ENCODE data around the gene RPL39. TPM values are rescaled to one million over a fixed set of nuclear protein-coding genes. Genes with fewer than 3 reads are reported as not detected.

The RPL39 gene
- total RNA-seq, 1 experiment from 2014 or later, result 2,054 TPM

GRCh38 chrX:119802546-119802945, 11.1 kb upstream of the RPL39 start:
- H2BK20ac ChIP-seq (ENCODE audit: low read depth, low read length, poor library complexity, severe bottlenecking), result no peak overlapping the region
- H3K79me1 ChIP-seq (ENCODE audit: insufficient read depth, low read depth, low read length, poor library complexity, severe bottlenecking), result no peaks in the 10 kb centered on the region
- H3K4me1 Mint-ChIP-seq, result no peaks in the 10 kb centered on the region
- H4K20me1 ChIP-seq (ENCODE audit: control insufficient read depth, insufficient read depth, insufficient read length), result no peaks in the 10 kb centered on the region
- no peak for TF ChIP-seq CTCF (conservative IDR thresholded peaks at IDR 0.05)
- H4K91ac ChIP-seq (ENCODE audit: insufficient read length, low read depth, low read length), result no peak overlapping the region
- H2AFZ ChIP-seq (ENCODE audit: low read length), result no peak overlapping the region
- no peak overlapping the region; a peak in 1 of 7 replicates for H3K27ac Mint-ChIP-seq
- H3K27ac ChIP-seq (ENCODE audit: insufficient read length, low read depth, low read length), result no peak overlapping the region
- WGBS (ENCODE audit: extremely low coverage, insufficient read length, low lambda C conversion rate), result no CpG with 5 or more reads among the region's 8 CpGs
- H2AK5ac ChIP-seq (ENCODE audit: insufficient read length, low read length), result no peak overlapping the region
- no peaks in the 10 kb centered on the region for H3K4me1 ChIP-seq (ENCODE audit: insufficient read depth, low read length)
- no peak overlapping the region for H2BK12ac ChIP-seq (ENCODE audit: insufficient read length, low read depth, low read length)
- no peak overlapping the region for H2BK120ac ChIP-seq (ENCODE audit: low read depth, low read length, poor library complexity, severe bottlenecking)
- H3K4me3 Mint-ChIP-seq, result no peak overlapping the region
- H2BK5ac ChIP-seq (ENCODE audit: insufficient read length, low read length), result no peak overlapping the region
- no peaks in the 10 kb centered on the region for H3K79me2 ChIP-seq (ENCODE audit: insufficient read depth, low read length)
- H3K4ac ChIP-seq (ENCODE audit: low read depth, low read length), result no peak overlapping the region
- no peak overlapping the region for H3K56ac ChIP-seq (ENCODE audit: insufficient read length, low read depth, low read length)
- no peak overlapping the region for H4K8ac ChIP-seq (replicated peaks; ENCODE audit: insufficient read length, low read depth, low read length)
- peaks cover 10% of the 10 kb centered on the region for H3K9me3 ChIP-seq (ENCODE audit: control insufficient read depth, low read depth, low read length)
- H3K4me2 ChIP-seq (ENCODE audit: insufficient read depth, insufficient read length, low read length), result no peak overlapping the region
- H3T11ph ChIP-seq (ENCODE audit: low read length), result no peak overlapping the region
- H3K14ac ChIP-seq (ENCODE audit: insufficient read depth, low read length), result no peak overlapping the region
- no peaks in the 10 kb centered on the region for H3K23me2 ChIP-seq (ENCODE audit: insufficient read length, low read depth, low read length, poor library complexity, severe bottlenecking)
- H3K27me3 ChIP-seq (ENCODE audit: insufficient read depth, low read length), result no peaks in the 10 kb centered on the region
- no peak overlapping the region for H2BK15ac ChIP-seq (ENCODE audit: low read depth, low read length)
- no peak overlapping the region for H3K18ac ChIP-seq (ENCODE audit: insufficient read length, low read depth, low read length)
- peaks cover 56 to 71% of the 10 kb centered on the region in 2 experiments for H3K9me3 Mint-ChIP-seq
- H3K9ac ChIP-seq (ENCODE audit: extremely low read depth, insufficient read length, low read length), result no peak overlapping the region
- no peak overlapping the region for H4K5ac ChIP-seq (ENCODE audit: insufficient read length, low read depth, low read length)
- no peak overlapping the region for H3K23ac ChIP-seq (ENCODE audit: insufficient read length, low read depth, low read length)
- peaks cover 0 to 3% (median 3%) of the 10 kb centered on the region in 3 experiments; a peak in 5 of 7 replicates for H3K36me3 Mint-ChIP-seq (ENCODE audit: insufficient read depth in 1 of 3, low read depth in 3 of 3)
- DNase-seq, result no peak
- no peaks in the 10 kb centered on the region; the same call in 1 of the 2 replicates for H3K27me3 Mint-ChIP-seq (ENCODE audit: low read depth)

All from H9 (cell line).